RWPE2 (cell line): Measurements from ENCODE around the gene RNF34.

Experiments used
- ATAC-seq: fragments of 200-7000 bp; cut with Tn5 transposase; 3 replicates; pipeline ENCODE4 v1.9.1; 2021; ENCODE audit warnings: low read depth
- DNase-seq: peaks from one replicate; pipeline ENCODE4 v3.0.0-alpha.2; 2020; ENCODE audit warnings: low spot score
- H3K27ac ChIP-seq: fragments of 450-650 bp; 2 replicates; pipeline ENCODE4 v1.5.1; 2017; ENCODE audit warnings: mild to moderate bottlenecking; ENCODE audit not compliant: poor library complexity, severe bottlenecking
- H3K27me3 ChIP-seq: fragments of 250-450 bp; sonication (Bioruptor Pico); 2 replicates; pipeline ENCODE4 v1.5.1; 2021; ENCODE audit warnings: mild to moderate bottlenecking, moderate library complexity; ENCODE audit not compliant: insufficient read depth, poor library complexity, severe bottlenecking
- H3K36me3 ChIP-seq: fragments of 250-450 bp; sonication (Bioruptor Pico); 2 replicates; pipeline ENCODE4 v1.5.1; 2020; ENCODE audit warnings: low read depth, mild to moderate bottlenecking, moderate library complexity
- H3K4me1 ChIP-seq: fragments of 250-450 bp; sonication (Bioruptor Pico); 2 replicates; pipeline ENCODE4 v1.5.1; 2021; ENCODE audit warnings: mild to moderate bottlenecking, moderate library complexity; ENCODE audit not compliant: insufficient read depth, poor library complexity, severe bottlenecking
- H3K4me3 ChIP-seq: fragments of 250-450 bp; sonication (Bioruptor Pico); 2 replicates; pipeline ENCODE4 v1.5.1; 2021; ENCODE audit warnings: mild to moderate bottlenecking, moderate library complexity; ENCODE audit not compliant: severe bottlenecking
- H3K9me3 ChIP-seq: fragments of 250-450 bp; sonication (Bioruptor Pico); 2 replicates; pipeline ENCODE4 v1.5.1; 2021; ENCODE audit warnings: mild to moderate bottlenecking, moderate library complexity; ENCODE audit not compliant: severe bottlenecking
- TF ChIP-seq, protein P1 (sequence below): fragments of 450-650 bp; IDR thresholded peaks from one replicate; pipeline ENCODE4 v1.5.1; 2017; ENCODE audit warnings: mild to moderate bottlenecking, moderate library complexity; ENCODE audit not compliant: poor library complexity, severe bottlenecking

Gene RNF34

DNA sequence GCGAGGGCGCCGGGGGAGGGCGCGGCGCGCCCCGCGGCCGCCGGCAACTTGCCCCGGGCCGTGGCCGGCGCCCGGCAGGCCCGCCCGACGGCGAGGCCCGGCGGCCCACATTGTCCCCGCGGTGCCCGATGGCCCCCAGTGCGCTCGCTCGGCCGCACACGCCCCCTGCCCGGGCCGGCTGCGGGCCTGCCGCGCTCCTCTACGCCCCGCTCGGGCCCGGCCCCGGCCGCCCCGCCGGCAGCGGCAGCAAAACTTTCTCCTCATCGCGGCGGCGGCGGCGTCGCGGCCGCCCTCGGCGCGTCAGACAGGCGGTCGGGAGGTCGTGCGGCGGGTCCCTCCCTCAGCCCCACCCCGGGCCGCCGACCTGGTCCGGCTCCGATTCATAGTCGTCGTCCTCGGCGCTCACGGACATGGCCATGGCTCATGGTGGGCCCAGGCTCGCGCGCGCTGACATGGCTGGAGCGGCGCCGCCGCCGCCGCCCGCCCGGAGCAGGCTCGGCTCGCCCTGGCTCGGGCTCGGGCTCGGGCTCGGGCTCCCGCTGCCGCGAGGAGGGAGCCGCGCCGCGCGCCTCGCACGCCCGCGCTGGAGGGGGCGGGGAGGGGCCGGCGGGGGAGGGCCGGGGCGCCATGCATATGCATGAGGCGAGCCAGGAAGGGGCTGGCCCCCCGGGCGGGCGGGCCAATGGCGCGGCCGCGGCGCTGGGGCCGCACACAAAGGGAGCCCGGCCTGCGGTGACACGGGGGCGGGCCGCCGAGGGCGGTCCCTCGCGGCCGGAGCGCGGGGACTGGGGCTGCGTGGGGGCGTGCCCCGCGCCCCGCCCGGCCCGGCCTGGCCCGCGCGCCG lies 67.1 kb downstream of the RNF34 start:
- Histone ChIP-seq H3K27me3 (no peaks in the 10 kb centered on the region), H3K4me3 (peak overlapping the region; percentile 91), H3K27ac (peak overlapping the region; percentile 32), H3K9me3 (no peaks in the 10 kb centered on the region), H3K4me1 (no peaks in the 10 kb centered on the region), H3K36me3 (peaks cover 5% of the 10 kb centered on the region; the same call in 1 of the 2 replicates)
- TF ChIP-seq, protein P1, sequence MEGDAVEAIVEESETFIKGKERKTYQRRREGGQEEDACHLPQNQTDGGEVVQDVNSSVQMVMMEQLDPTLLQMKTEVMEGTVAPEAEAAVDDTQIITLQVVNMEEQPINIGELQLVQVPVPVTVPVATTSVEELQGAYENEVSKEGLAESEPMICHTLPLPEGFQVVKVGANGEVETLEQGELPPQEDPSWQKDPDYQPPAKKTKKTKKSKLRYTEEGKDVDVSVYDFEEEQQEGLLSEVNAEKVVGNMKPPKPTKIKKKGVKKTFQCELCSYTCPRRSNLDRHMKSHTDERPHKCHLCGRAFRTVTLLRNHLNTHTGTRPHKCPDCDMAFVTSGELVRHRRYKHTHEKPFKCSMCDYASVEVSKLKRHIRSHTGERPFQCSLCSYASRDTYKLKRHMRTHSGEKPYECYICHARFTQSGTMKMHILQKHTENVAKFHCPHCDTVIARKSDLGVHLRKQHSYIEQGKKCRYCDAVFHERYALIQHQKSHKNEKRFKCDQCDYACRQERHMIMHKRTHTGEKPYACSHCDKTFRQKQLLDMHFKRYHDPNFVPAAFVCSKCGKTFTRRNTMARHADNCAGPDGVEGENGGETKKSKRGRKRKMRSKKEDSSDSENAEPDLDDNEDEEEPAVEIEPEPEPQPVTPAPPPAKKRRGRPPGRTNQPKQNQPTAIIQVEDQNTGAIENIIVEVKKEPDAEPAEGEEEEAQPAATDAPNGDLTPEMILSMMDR: no peak
- DNase-seq (peak; percentile 81), ATAC-seq (peak; percentile 86)

DNA sequence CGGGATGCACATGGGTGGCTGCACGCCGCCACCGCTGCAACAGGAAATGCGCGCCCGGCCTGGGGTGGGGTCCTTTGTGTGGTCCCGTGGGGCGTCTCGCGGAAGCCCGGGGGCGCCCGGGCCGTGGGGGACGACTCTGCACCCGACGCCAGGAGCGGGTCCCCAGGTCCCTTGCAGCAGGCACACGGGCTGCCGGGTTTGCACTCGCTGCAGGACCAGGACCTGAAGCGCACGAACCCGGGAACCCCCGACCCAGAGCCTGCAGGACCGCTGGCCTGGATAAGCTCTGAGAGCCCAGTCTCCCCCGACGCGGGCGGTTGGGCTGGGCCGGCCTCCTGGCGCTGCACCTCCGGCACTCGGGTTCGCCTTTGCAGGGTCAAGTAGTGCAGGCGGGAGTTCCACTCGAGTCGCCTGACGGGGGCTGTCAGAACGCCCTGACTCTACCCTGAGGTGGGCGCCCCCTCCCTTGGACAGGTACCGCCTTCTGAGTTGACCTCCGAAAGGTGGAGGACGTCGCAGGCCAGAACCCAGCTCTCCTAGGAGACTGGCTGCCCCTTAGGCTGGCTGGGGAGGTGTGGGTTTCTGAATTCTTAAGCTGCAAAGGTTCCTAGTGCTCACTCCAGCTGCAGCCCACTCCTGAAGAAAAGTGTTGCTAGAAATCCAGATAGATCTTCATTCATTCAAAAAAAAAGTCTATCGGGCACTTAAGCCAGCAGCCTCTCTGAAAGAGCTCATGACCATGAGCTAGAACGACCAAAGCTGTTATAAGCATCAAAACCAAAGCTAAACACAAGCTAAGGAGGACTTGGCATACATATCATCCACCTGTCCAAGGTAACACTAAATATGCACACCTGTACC lies 68.0 kb downstream of the RNF34 start:
- H3K36me3 ChIP-seq: peaks cover 5% of the 10 kb centered on the region; the same call in 1 of the 2 replicates
- DNase-seq: no peak
- TF ChIP-seq, protein P1: no peak
- H3K4me1 ChIP-seq: no peaks in the 10 kb centered on the region
- no peaks in the 10 kb centered on the region for H3K9me3 ChIP-seq
- H3K4me3 ChIP-seq: peak overlapping the region; percentile 91
- H3K27ac ChIP-seq: no peak overlapping the region
- no peaks in the 10 kb centered on the region for H3K27me3 ChIP-seq
- ATAC-seq: peak; percentile 22; the same call in 2 of the 3 replicates

DNA sequence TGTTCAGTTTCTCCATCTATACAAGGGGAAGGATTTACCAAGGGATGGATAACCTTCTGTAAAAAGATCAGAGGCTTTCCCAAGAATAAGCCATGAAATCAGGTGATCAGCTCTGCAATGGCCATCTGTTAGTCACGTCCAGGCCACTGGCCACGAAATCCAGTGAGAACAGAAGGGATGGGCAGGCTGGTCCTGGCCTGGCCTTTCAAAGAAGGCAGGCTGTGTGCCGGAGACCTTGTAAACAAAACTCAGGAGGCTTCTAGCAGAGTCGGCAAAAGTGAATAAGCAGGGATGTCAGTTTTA lies 68.5 kb downstream of the RNF34 start:
- Histone ChIP-seq H3K27ac (no peak overlapping the region), H3K9me3 (no peaks in the 10 kb centered on the region), H3K36me3 (peaks cover 5% of the 10 kb centered on the region; the same call in 1 of the 2 replicates), H3K4me1 (no peaks in the 10 kb centered on the region), H3K4me3 (no peak overlapping the region), H3K27me3 (no peaks in the 10 kb centered on the region)
- ATAC-seq (no peak), DNase-seq (no peak)
- TF ChIP-seq, protein P1: no peak

DNA sequence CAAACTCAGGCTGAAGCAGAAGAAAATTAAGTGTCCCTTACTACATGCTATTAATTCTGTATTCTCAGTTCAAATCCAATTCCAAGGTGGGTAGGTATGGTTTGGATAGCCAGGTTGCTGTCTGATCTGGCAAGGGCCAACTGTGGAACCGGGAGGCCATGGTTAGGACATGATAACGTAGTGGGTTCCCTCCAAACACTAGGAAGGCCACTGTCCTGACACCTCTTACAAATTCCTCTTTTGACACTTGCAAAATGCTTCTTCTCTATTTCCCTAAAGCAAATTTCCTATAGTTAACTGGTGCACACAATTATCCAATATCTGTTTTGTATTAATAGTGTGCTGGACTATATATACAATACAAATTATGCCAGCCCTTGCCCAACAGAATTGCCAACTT lies 70.8 kb downstream of the RNF34 start:
- no peak for DNase-seq
- TF ChIP-seq, protein P1: no peak
- Histone ChIP-seq H3K27me3 (no peaks in the 10 kb centered on the region), H3K36me3 (no peaks in the 10 kb centered on the region), H3K4me3 (no peak overlapping the region), H3K27ac (no peak overlapping the region), H3K4me1 (no peaks in the 10 kb centered on the region), H3K9me3 (no peaks in the 10 kb centered on the region)
- ATAC-seq: no peak
